A549 treated with AZD9567 at 1 μM for 4 hours (cell line): ENCODE data around the gene CALM1. TPM values are rescaled to one million over a fixed set of nuclear protein-coding genes. Genes with fewer than 3 reads are reported as not detected.

Experiments
- total RNA-seq: library from RNA; stranded (reverse); fragments of 200-300 nt; extraction: Qiagen RNA extraction; gene quantifications from 5 replicates; pipeline ENCODE4 v1.2.3, GENCODE V29; 2022; ENCODE audit not compliant: insufficient read depth

CALM1 gene
- total RNA-seq: 330 to 432 TPM (median 368 TPM) in 5 replicates

DNA sequence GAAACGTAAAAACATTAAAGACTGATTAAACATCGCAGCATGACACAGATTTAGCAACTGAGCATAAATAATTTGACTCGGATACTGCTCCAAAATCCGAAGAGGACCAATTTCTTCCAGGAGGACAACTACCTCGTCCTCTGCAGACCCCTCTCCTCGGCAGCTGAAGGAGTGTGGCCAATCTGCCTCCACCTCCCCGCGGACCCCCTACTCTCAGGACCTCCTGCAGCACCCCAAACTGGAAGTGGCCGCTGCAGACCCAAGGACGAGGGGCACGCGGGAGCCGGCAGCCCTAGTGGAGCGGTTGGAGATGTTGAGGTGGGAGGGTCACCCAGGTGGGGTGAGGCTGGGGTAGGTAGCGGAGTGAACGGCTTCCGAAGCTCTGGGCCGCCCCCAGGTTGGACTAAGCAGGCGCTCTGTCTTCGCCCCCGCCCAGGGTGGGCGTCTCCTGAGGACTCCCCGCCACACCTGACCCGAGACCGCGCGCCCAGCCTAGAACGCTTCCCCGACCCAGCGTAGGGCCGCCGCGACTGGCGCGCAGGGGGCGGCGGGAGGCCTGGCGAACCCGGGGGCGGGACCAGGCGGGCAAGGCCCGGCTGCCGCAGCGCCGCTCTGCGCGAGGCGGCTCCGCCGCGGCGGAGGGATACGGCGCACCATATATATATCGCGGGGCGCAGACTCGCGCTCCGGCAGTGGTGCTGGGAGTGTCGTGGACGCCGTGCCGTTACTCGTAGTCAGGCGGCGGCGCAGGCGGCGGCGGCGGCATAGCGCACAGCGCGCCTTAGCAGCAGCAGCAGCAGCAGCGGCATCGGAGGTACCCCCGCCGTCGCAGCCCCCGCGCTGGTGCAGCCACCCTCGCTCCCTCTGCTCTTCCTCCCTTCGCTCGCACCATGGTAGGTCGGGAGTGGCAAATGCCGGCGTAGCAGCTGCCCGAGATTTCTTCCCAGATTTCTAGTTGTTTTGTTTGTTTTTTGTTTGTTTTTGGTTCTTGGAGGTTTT is at the start of gene CALM1:
TSS of gene CALM1 (plus strand) at position 689 of the 999 bp plus-strand sequence. CDS start at position 891, 202 bp downstream.

Other genes with a start within 250 kb of the CALM1 start
- 213 to 278 TPM (median 217 TPM) in 5 replicates for gene PSMC1, start 140.5 kb upstream of the CALM1 start, total RNA-seq
- 6.8 to 8.6 TPM (median 7.1 TPM) in 5 replicates for gene NRDE2, start 65.1 kb upstream of the CALM1 start, total RNA-seq